ENCODE data around the gene RPL13A. TPM values are rescaled to one million over a fixed set of nuclear protein-coding genes. Genes with fewer than 3 reads are reported as not detected.

Gene RPL13A
- total and polyA plus RNA-seq, 9 of the 15 experiments (the other 6 are each of a cell fraction or from before 2014, with no cell fraction given): 1,744 to 5,482 (median 2,949) TPM

GRCh38 chr19:49492573-49493405 lies 5.4 kb downstream of the RPL13A start (continued):
- TF ChIP-seq SP1 (CRISPR knock-in tag; IDR thresholded peaks at IDR 0.05) (peak; percentile 61; the same call in 1 of the 2 replicates), CUX1 (CRISPR knock-in tag; IDR thresholded peaks at IDR 0.05) (no peak), FOXO4 (CRISPR knock-in tag; IDR thresholded peaks at IDR 0.05) (peak; percentile 87; the same call in 1 of the 2 replicates), CHD4 (IDR thresholded peaks at IDR 0.05; ENCODE audit: insufficient read depth, insufficient replicate concordance, low read depth, low read length, poor library complexity, severe bottlenecking) (no peak), CBFB (CRISPR knock-in tag; IDR thresholded peaks at IDR 0.05) (no peak), ATF1 (CRISPR knock-in tag; IDR thresholded peaks at IDR 0.05) (no peak), ATF1 (tag; IDR thresholded peaks at IDR 0.05) (peak; percentile 42; the same call in 1 of the 2 replicates), BCLAF1 (IDR thresholded peaks at IDR 0.05; ENCODE audit: borderline replicate concordance in 1 of 2, control insufficient read depth in 1 of 2, low read depth in 2 of 2, low read length in 1 of 2) (peak; percentile 31 to 75; a peak in 1 of 4 replicates), ZNF277 (CRISPR knock-in tag; IDR thresholded peaks at IDR 0.05; ENCODE audit: borderline replicate concordance) (no peak), EWSR1 (IDR thresholded peaks at IDR 0.05; ENCODE audit: borderline replicate concordance, low read depth, partially characterized antibody) (peak; percentile 96), FOXK2 (conservative IDR thresholded peaks at IDR 0.05 in 1 of 2, IDR thresholded peaks at IDR 0.05 in 1 of 2; ENCODE audit: low read depth in 2 of 2) (peak; percentile 82 to 84), MCM3 (IDR thresholded peaks at IDR 0.05) (no peak), E2F1 (CRISPR knock-in tag; IDR thresholded peaks at IDR 0.05) (peak; percentile 14; the same call in 1 of the 2 replicates)
